ENCODE data around the gene FGD1. TPM values are rescaled to one million over a fixed set of nuclear protein-coding genes. Genes with fewer than 3 reads are reported as not detected.
A peak's percentile ranks its signal among the peaks of the same experiment; 100 is the strongest.

The FGD1 gene
- total RNA-seq, 2 donors from 2014 or later, result 2.9 to 3.8 TPM

GRCh38 chrX:54479136-54480111 lies 16.6 kb downstream of the FGD1 start:
- intact Hi-C loops (cut with DNase I, micrococcal nuclease), result no loop called here
- DNase-seq, result no peak
- no peak for ATAC-seq

GRCh38 chrX:54473993-54474859 lies 21.8 kb downstream of the FGD1 start:
- intact Hi-C loops (cut with DNase I, micrococcal nuclease), result no loop called here
- no peak for ATAC-seq
- no peak for DNase-seq

- ATAC-seq (no peak), DNase-seq (no peak)
- intact Hi-C loops (cut with DNase I, micrococcal nuclease), result no loop called here
Measured at GRCh38 chrX:54470054-54470760, 25.8 kb downstream of the FGD1 start.

- ATAC-seq (no peak), DNase-seq (no peak)
- intact Hi-C loops (cut with DNase I, micrococcal nuclease), result no loop called here
Measured at GRCh38 chrX:54452920-54453319, 43.1 kb downstream of the FGD1 start.

GRCh38 chrX:54449929-54450328 lies 46.1 kb downstream of the FGD1 start:
- intact Hi-C loops (cut with DNase I, micrococcal nuclease), result no loop called here
- no peak for ATAC-seq
- no peak for DNase-seq

- ATAC-seq (no peak), DNase-seq (no peak)
- intact Hi-C loops (cut with DNase I, micrococcal nuclease), result no loop called here
Measured at GRCh38 chrX:54447461-54447860, 48.6 kb downstream of the FGD1 start.

- no peak for DNase-seq
- intact Hi-C loops (cut with DNase I, micrococcal nuclease), result no loop called here
- no peak for ATAC-seq
Measured at GRCh38 chrX:54446084-54446483, 50.0 kb downstream of the FGD1 start.

- DNase-seq (no peak), ATAC-seq (no peak)
- intact Hi-C loops (cut with DNase I, micrococcal nuclease), result no loop called here
Measured at GRCh38 chrX:54444752-54445151, 51.3 kb downstream of the FGD1 start.

GRCh38 chrX:54442790-54443189 lies 53.2 kb downstream of the FGD1 start:
- DNase-seq, result no peak
- intact Hi-C loops (cut with DNase I, micrococcal nuclease), result no loop called here
- ATAC-seq, result no peak

GRCh38 chrX:54439960-54440871 lies 55.8 kb downstream of the FGD1 start, which contains the start of gene TSR2:
TSS of gene TSR2 (plus strand) at chrX:54440404. CDS start at chrX:54440422, 18 bp downstream.
- intact Hi-C loops (cut with DNase I, micrococcal nuclease), result no loop called here
- ATAC-seq (peak; percentile 100), DNase-seq (peak; percentile 80 to 81)

GRCh38 chrX:54435121-54435520 lies 60.9 kb downstream of the FGD1 start:
- DNase-seq (no peak), ATAC-seq (no peak)
- intact Hi-C loops (cut with DNase I, micrococcal nuclease), result no loop called here

GRCh38 chrX:54430519-54430918 lies 65.5 kb downstream of the FGD1 start:
- no peak for DNase-seq
- ATAC-seq, result no peak
- intact Hi-C loops (cut with DNase I, micrococcal nuclease), result no loop called here

- no peak for ATAC-seq
- intact Hi-C loops (cut with DNase I, micrococcal nuclease), result no loop called here
- DNase-seq, result no peak
Measured at GRCh38 chrX:54427837-54428424, 68.1 kb downstream of the FGD1 start.

GRCh38 chrX:54423161-54423888 lies 72.7 kb downstream of the FGD1 start:
- ATAC-seq, result peak; percentile 34
- intact Hi-C loops (cut with DNase I, micrococcal nuclease), result no loop called here
- no peak for DNase-seq

- intact Hi-C loops (cut with DNase I, micrococcal nuclease), result no loop called here
- DNase-seq (no peak), ATAC-seq (no peak)
Measured at GRCh38 chrX:54422168-54422567, 73.9 kb downstream of the FGD1 start.

- intact Hi-C loops (cut with DNase I, micrococcal nuclease), result no loop called here
- DNase-seq (no peak), ATAC-seq (no peak)
Measured at GRCh38 chrX:54419559-54420302, 76.3 kb downstream of the FGD1 start.

Measured in left colon (tissue), 2 donors.